Measurements from ENCODE around the gene ZNF791. TPM values are rescaled to one million over a fixed set of nuclear protein-coding genes. Genes with fewer than 3 reads are reported as not detected.
A peak's percentile ranks its signal among the peaks of the same experiment; 100 is the strongest.

The ZNF791 gene
- total and polyA plus RNA-seq, 2 of the 13 experiments (the other 11 are each of a cell fraction or from before 2014, with no cell fraction given): 12.8 to 17.4 TPM

DNA sequence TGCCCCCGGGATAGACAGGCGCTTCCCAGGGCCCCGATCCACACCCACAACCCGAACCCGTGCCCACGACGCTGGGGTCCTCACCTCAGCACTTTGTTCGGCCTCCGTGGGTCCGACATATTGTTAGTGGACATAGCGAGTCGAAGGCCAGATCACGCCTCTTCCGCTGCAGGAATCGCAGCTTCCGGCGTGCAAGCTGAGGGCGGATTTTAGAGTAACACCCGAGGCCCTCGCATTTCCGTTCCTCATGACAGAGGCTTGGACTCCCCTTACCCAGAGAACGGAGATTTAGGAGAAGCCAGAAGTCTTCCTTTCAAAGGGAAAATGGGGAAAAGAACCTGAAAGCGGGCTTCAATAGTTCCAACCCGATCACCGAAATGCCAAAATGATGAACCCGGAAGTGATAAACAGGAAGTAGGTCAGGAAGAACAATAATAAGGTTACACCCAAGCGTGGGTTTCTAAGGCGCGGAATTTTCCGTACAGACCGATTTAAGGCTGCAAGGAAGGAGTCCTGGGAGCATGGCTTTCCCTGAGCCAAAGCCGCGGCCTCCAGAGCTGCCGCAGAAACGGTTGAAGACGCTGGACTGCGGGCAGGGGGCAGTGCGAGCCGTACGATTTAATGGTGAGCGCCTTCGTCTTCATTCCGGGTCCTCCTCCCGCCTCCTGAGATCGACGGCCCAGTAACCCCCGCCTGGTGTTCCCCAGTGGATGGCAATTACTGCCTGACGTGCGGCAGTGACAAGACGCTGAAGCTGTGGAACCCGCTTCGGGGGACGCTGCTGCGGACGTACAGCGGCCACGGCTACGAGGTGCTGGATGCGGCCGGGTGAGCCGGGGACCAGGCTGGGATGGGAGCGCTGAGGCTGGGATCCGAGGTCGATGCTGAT lies 58.8 kb downstream of the ZNF791 start (continued):
- TF ChIP-seq, protein P1, sequence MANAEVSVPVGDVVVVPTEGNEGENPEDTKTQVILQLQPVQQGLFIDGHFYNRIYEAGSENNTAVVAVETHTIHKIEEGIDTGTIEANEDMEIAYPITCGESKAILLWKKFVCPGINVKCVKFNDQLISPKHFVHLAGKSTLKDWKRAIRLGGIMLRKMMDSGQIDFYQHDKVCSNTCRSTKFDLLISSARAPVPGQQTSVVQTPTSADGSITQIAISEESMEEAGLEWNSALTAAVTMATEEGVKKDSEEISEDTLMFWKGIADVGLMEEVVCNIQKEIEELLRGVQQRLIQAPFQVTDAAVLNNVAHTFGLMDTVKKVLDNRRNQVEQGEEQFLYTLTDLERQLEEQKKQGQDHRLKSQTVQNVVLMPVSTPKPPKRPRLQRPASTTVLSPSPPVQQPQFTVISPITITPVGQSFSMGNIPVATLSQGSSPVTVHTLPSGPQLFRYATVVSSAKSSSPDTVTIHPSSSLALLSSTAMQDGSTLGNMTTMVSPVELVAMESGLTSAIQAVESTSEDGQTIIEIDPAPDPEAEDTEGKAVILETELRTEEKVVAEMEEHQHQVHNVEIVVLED (CRISPR knock-in tag; IDR thresholded peaks at IDR 0.05; ENCODE audit: borderline replicate concordance): peak; percentile 86; the same call in 1 of the 2 replicates
- peak; percentile 80 for TF ChIP-seq FOXP1 (IDR thresholded peaks at IDR 0.05)
- TF ChIP-seq FOXP1 (CRISPR knock-in tag; IDR thresholded peaks at IDR 0.05): peak; percentile 65; the same call in 1 of the 2 replicates
- TF ChIP-seq PHF20 (CRISPR knock-in tag; IDR thresholded peaks at IDR 0.05): peak; percentile 98
- TF ChIP-seq, protein P2, sequence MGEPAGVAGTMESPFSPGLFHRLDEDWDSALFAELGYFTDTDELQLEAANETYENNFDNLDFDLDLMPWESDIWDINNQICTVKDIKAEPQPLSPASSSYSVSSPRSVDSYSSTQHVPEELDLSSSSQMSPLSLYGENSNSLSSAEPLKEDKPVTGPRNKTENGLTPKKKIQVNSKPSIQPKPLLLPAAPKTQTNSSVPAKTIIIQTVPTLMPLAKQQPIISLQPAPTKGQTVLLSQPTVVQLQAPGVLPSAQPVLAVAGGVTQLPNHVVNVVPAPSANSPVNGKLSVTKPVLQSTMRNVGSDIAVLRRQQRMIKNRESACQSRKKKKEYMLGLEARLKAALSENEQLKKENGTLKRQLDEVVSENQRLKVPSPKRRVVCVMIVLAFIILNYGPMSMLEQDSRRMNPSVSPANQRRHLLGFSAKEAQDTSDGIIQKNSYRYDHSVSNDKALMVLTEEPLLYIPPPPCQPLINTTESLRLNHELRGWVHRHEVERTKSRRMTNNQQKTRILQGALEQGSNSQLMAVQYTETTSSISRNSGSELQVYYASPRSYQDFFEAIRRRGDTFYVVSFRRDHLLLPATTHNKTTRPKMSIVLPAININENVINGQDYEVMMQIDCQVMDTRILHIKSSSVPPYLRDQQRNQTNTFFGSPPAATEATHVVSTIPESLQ (CRISPR knock-in tag; conservative IDR thresholded peaks at IDR 0.05): no peak
- no peak for TF ChIP-seq ZNF616 (CRISPR knock-in tag; IDR thresholded peaks at IDR 0.05; ENCODE audit: low read depth)
- TF ChIP-seq, protein P3, sequence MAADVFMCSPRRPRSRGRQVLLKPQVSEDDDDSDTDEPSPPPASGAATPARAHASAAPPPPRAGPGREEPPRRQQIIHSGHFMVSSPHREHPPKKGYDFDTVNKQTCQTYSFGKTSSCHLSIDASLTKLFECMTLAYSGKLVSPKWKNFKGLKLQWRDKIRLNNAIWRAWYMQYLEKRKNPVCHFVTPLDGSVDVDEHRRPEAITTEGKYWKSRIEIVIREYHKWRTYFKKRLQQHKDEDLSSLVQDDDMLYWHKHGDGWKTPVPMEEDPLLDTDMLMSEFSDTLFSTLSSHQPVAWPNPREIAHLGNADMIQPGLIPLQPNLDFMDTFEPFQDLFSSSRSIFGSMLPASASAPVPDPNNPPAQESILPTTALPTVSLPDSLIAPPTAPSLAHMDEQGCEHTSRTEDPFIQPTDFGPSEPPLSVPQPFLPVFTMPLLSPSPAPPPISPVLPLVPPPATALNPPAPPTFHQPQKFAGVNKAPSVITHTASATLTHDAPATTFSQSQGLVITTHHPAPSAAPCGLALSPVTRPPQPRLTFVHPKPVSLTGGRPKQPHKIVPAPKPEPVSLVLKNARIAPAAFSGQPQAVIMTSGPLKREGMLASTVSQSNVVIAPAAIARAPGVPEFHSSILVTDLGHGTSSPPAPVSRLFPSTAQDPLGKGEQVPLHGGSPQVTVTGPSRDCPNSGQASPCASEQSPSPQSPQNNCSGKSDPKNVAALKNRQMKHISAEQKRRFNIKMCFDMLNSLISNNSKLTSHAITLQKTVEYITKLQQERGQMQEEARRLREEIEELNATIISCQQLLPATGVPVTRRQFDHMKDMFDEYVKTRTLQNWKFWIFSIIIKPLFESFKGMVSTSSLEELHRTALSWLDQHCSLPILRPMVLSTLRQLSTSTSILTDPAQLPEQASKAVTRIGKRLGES (CRISPR knock-in tag; IDR thresholded peaks at IDR 0.05; ENCODE audit: borderline replicate concordance): no peak
- no peak for TF ChIP-seq CEBPG (CRISPR knock-in tag; IDR thresholded peaks at IDR 0.05)
- TF ChIP-seq MEIS2 (CRISPR knock-in tag; IDR thresholded peaks at IDR 0.05): peak; percentile 10; the same call in 1 of the 2 replicates
- no peak for TF ChIP-seq SNRNP70 (IDR thresholded peaks at IDR 0.05; ENCODE audit: low read depth, low read length)
- TF ChIP-seq, protein P4, sequence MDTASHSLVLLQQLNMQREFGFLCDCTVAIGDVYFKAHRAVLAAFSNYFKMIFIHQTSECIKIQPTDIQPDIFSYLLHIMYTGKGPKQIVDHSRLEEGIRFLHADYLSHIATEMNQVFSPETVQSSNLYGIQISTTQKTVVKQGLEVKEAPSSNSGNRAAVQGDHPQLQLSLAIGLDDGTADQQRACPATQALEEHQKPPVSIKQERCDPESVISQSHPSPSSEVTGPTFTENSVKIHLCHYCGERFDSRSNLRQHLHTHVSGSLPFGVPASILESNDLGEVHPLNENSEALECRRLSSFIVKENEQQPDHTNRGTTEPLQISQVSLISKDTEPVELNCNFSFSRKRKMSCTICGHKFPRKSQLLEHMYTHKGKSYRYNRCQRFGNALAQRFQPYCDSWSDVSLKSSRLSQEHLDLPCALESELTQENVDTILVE (CRISPR knock-in tag; IDR thresholded peaks at IDR 0.05): peak; percentile 18; the same call in 1 of the 2 replicates
- peak; percentile 51; the same call in 1 of the 2 replicates for TF ChIP-seq CCDC6 (CRISPR knock-in tag; IDR thresholded peaks at IDR 0.05)
- TF ChIP-seq ZNF570 (CRISPR knock-in tag; IDR thresholded peaks at IDR 0.05; ENCODE audit: borderline replicate concordance): no peak
- TF ChIP-seq ETV5 (CRISPR knock-in tag; IDR thresholded peaks at IDR 0.05; ENCODE audit: borderline replicate concordance): no peak
- no peak for TF ChIP-seq ZNF282 (IDR thresholded peaks at IDR 0.05; ENCODE audit: partially characterized antibody)
- TF ChIP-seq, protein P5, sequence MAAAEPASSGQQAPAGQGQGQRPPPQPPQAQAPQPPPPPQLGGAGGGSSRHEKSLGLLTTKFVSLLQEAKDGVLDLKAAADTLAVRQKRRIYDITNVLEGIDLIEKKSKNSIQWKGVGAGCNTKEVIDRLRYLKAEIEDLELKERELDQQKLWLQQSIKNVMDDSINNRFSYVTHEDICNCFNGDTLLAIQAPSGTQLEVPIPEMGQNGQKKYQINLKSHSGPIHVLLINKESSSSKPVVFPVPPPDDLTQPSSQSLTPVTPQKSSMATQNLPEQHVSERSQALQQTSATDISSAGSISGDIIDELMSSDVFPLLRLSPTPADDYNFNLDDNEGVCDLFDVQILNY (CRISPR knock-in tag; conservative IDR thresholded peaks at IDR 0.05): 0 out of 2 replicates have a peak, but pooled peaks have one; percentile 19
- TF ChIP-seq, protein P6, sequence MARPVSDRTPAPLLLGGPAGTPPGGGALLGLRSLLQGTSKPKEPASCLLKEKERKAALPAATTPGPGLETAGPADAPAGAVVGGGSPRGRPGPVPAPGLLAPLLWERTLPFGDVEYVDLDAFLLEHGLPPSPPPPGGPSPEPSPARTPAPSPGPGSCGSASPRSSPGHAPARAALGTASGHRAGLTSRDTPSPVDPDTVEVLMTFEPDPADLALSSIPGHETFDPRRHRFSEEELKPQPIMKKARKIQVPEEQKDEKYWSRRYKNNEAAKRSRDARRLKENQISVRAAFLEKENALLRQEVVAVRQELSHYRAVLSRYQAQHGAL (CRISPR knock-in tag; IDR thresholded peaks at IDR 0.05; ENCODE audit: not compliant biosample characterization): no peak
- TF ChIP-seq STAT5B (CRISPR knock-in tag; IDR thresholded peaks at IDR 0.05): no peak
- no peak for TF ChIP-seq NFE2L1 (CRISPR knock-in tag; IDR thresholded peaks at IDR 0.05; ENCODE audit: borderline replicate concordance)
